HuH-7 (cell line): Measurements from ENCODE around the gene SCN3A.

ENCODE experiments used
- DNase-seq: peaks from one replicate; pipeline ENCODE4 v3.0.0; 2011; ENCODE audit warnings: low spot score

Gene SCN3A

DNA sequence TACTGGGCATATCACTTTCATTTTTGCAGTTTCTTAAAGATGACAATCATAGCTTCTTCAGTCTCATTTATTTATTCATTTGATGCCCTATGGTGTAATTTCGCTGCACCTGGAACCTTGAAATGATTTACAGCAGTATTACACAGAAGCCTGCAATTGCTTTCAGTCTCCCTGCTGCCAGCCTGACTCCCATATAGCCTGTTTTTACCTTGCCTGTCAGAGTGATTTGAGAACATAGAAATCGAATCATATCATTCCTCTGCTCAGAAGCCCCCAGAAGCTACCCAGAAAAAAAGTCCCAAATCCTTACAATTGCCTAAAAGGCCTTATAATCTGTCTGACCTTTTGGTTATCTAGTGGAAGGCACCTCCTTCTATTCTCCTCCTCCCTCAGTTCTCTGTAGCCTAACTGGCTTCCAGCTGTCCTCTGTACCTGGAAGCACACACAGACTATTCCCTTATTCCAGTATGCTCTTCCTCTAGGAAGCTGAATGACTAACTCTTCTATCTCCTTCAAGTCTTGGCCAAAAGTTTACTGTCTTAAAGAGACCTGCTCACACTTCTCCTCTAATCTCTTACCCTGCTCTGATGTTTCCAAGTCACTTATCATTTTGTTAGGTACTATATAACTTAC lies 12.6 kb downstream of the SCN3A start:
- DNase-seq, result no peak

DNA sequence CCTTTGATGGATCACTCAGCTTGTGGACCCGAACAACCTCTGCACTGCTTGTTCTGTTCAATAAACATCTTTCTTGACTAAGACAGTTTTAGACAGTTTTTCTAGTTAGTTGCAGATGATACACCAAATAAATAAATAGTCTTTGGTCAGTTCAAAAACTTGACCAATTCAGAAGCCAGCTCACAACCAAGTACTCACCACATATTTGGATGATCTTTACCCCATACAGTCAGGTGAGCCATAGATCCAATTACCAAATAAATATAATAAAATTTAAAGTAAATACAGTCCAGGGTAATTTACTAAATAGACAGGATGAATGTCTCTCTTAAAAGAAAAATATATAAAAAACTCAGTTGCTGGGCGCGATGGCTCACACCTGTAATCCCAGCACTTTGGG lies 18.2 kb downstream of the SCN3A start:
- no peak for DNase-seq

DNA sequence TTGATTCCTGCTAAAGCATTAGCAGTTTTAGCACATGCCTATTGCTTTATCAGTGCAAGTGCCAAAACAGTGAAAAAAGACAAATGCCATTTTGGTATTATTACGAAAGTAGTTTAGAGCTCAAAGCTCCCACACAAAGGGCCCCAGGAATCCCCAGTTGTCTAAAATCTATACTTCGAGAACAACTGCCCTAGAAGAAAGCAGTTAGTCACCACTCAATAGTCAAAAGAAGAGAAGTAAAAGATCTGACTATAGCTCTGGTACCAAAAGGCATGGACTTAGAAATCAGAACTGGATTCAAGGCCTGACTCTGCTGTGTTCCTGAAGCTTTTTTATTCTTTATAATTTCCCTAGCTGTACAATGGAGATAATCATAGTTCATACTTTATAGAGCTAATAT lies 21.8 kb downstream of the SCN3A start:
- DNase-seq, result no peak

DNA sequence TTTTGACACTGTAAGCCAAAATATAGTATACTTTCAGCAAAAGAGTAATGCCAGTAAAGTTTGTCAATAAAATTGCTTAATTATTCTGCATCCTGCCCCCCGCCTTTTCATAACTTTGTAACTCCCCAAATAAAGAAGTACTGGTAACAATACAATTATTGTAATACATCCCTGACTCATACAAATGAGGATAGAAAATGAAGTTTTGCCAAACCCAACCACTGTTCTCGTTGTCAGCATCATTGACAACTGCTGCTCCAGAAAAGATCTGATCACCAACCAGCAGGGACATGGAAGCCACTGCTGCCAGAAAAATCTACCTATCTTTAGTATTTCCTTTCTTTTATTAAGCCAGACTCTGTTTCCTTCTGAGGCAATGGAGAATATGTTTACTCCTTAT lies 27.1 kb downstream of the SCN3A start:
- DNase-seq, result no peak

DNA sequence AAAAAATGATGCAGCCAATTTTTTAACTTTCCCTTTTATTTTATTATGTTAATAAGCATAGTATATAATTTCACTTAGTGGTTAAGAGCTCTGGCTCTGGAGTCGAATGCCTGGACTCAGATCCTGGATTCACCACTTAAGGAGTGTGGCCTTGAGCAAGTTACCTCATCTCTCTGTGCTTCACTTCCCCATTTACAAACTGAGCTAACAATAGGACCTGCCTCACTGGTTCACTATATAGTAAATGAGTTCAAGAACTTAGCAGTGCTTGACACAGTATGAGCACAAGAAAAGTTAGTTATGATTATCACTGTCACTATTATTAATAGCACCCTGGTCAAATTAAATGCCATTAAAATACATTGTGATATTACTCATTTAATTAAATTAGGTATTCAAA lies 30.6 kb downstream of the SCN3A start:
- no peak for DNase-seq

DNA sequence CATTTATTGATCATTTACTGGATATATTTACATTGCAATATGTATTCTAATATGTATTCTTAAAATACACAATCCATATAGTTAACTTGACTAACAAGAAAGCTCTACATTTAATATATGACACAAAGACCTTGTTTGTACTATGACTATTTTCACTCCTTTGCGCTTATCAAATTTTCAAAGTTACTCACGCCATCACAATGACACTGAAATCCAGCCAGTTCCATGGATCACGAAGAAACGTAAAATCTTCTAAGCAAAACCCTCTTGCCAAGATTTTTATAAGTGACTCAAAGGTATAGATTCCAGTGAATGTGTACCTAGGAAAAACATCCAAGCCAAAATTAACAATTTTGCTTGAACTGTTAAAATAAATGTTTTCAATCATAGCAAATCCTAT lies 39.6 kb downstream of the SCN3A start:
- no peak for DNase-seq

DNA sequence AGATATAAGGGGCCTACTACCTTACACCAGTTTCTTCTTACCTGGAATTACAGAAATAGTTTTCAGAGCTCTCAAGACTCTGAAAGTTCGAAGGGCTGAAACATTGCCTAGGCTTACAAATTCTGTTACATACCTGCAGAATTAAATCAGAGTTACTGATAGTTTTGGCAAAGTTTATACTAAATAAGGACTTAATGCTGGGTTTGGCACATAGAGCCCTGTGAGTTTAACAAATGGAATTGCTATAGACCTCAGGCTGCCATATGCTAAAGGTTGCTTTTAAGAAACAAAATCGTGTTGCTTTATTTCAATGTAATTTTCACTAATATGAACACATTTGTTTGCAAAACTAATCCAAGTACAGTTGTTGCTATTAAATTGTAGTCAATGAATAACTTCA lies 40.1 kb downstream of the SCN3A start:
- no peak for DNase-seq

DNA sequence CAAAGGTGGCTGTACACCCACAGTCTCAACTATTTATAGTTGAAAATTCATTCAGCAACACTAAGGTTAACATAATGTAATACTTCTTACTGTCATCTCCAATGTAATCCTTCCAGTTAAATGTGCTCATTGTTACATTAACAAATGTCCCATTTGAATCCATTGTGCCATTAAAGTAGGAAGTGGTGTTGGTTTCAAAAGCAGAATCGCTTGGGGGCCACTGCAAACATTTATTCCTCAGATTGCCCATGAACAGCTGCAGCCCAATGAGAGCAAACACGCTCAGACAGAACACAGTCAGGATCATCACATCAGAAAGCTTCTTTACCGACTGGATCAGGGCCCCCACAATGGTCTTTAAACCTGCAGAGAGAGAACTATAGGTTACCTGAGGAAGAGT lies 41.4 kb downstream of the SCN3A start:
- DNase-seq, result no peak

DNA sequence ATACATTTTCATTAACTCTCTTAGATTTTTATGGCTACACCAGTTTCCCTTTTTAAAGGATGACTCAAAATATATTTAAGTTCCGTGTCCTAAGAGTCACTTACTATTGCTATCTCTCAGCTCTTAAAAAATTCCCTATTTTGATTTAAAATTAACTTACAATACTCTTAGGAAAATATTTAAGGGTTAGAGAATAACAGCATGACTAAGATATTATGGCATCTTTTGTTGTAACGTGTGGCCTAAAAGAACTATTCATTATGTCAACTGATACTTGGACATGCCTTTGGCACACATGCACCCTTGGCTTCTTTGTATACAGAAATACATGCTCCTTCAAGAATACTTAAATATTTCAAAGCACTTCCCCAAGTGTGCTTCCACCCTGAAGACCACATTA lies 42.3 kb downstream of the SCN3A start:
- no peak for DNase-seq

DNA sequence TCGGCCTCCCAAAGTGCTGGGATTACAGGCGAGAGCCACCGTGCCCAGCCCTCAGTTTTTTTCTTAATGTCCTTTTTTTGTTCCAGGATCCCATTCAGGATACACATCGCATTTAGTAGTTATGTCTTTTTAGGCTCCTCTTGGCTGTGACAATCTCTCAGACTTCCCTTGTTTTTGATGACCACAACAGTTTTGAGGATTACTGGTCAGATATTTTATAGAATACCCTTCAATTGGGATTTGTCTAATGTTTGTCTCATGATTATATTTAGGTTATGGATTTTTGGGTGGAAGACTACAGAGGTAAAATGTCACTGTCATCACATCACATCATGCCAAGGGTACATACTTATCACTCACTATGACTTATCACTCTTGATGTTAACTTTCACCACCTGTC lies 46.7 kb downstream of the SCN3A start:
- DNase-seq, result no peak

DNA sequence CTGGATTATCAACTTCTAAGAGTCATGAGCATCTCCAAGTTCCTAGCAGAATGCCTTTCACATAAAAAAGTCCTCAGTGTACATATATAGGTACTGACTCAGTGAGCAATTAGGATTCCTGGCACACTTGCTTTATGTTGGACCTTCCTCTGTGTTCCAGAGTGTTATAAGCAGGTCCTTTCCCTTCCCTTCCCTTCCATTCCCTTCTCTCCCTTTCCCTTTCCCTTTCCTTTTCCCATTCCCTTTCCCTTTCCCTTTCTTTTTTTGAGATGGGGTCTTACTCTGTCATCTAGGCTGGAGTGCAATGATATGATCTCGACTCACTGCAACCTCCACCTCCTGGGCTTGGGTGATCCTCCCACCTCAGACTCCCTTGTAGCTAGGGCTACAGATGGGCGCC lies 48.7 kb downstream of the SCN3A start:
- no peak for DNase-seq

DNA sequence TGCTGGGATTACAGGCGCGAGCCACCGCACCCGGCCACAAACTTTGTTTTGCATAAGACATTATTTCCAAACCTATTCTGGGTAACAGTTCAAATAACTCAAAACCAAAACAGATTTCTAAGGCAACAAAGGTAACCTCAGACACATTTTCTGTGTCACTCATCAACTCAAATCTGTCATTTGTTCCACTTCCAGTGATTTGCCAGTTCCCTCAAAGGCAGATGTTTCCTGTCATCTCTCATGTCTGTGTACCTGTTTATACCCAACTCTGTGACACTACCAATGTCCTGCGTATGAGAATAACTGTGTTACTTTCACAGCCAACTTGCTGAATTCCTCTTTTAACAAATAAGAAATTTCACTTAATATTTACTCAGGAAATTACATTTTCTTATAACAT lies 54.4 kb downstream of the SCN3A start:
- DNase-seq, result no peak

DNA sequence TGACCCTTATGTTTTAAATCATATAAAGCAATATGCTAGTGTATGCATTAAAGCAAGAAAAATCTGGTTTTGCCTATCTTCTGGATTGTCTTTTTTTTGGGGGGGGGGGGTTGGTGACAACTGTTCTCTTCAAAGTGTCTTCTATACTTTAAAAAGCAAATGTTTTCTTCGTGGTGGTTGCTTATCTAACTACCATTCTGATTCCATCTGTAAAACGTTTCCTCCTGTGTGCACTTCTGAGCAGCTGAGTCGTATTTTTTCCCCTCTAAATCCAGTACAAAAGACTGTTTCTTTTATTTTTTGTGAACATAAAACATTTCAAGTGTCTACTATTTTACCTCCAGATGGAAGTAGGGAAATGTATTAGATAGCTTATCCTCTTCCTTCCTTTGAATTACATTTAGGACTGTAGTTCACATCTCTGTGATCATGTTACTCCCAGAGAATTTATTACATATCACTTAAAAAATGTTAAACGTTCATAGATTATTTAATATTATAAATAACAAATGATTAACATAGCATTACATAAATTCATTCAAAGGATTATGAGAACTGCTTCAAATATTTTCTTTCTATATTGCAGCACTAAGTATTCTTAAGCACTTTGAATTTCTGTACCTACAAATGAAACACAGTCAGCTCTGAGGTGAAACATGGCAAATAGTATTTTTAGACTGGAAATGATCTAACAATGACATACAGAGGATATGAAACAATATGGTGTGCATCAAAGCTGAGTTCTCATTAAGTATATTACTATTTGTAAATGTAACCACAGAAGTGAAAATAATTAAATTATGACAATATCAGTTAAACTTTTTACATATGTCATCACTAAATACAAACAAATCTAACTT lies 56.4 kb downstream of the SCN3A start:
- no peak for DNase-seq

DNA sequence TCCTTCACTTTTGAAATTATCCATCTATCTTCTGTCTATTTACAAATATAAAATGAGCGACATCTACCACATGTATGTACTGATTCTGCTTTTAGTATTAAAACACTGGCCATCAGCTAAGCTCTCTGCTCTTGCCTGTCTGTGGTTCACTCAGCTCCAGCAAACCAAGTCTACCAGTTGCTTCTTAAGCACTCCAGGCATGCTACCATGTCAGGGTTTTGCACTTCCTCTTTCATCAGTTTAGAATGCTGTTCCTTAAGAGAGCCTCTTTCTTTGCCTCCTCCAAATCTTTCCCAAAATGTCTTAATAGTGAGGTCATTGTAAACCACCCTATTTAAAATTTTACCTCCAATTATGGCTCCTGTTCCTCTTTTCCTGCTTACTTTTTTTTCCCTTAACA lies 59.5 kb downstream of the SCN3A start:
- DNase-seq, result no peak

DNA sequence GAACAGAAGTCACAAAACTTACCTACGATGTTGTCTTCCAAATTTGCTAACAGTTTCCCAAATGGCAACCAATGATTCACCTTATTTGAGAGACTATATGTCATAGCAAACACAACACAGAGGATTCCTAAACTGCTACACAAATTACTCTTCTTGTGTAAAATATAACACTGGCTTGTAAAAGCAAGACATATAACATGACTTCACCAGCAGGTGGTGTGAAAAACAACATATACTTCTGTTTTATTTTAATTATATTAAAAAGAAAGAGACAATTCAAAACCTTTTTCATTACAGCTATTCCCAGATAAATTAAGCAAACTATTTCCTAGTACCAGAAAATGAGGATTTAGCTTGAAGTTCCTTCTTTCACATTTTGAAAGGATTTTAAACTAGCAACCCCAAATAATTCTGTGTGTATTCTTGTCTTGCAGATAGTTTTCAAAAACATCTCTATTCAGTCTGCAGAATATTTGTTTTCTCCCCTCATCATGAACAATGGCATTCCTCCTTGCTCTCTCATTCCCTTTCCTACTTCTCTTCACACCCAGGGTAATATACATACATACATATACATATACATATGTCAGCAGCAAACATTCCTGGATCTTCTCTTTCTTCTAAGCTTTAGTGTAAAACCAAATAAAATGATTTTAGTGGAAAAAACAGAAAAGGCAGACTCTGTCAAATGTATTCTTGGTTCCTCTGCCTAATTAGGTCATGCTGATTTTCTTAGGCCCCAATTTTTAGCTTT lies 62.1 kb downstream of the SCN3A start:
- DNase-seq, result no peak

DNA sequence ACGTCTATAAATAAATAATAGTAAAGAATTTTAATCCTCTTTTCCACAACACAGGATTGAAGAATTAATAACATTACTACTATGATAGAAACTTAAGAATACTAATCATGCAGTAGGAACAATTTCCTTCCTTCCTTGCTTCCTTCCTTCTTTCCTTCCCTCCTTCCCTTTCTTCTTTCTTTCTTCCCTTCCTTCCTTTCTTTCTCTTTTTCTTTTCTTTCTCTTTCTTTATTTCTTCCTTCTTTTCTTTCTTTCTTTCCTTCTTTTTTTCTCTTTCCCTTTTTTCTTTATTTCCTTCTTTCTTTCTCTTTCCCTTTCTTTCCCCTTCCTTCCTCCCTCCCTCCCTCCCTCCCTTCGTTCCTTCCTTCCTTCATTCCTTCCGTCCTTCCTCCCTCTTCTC lies 77.6 kb downstream of the SCN3A start:
- DNase-seq, result no peak

DNA sequence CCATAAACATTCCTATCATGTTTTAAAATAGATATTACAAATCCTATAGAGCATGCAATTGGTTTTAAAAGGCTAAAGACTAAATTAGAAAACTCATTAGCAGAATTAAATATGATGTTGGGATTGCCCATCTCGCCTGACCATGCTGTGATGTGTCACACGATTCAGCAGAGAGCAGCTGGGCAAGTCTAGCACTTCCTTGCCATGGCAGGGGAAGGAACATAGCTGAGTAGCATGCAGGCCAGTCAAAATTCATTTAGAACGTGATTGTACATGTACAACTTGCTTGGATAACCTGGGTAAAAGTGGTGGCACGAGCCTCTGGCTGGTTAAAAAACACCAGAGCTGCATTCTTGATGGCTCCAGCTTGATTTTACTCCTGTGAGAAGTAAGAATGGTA lies 81.3 kb downstream of the SCN3A start:
- DNase-seq, result no peak

DNA sequence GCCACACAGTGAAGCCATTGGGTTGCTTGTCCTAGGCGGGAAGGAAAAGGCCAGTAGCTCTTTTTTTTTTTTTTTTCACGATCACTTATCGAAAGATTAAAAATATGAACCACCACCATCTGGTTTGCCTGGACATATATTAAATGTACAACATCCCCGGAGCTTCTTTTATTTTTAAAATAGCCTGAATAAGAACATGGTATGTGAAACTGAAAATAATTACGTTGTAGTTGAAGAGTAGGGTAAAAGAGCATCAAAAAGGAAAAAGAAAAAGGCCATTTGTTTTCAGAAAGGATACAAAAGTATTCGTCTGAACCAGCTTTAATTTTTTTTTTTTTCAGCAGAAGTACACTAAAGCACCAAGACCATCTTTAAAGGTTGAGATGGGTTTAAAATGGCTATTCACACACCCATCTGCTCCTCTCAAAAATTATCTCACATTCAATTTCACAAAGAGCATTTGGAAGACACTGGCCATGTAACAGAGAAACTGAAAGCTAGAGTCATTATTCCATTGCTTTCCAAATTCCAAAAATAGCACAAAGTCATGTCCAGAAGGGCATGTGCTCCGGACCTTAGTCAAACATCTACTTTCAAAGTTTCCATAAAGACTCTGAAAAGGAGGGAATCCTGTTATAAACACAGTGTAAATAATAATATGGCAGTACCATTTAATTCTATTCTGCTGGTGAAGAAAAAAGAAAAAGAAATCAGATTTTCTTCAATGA lies 82.9 kb downstream of the SCN3A start:
- no peak for DNase-seq

DNA sequence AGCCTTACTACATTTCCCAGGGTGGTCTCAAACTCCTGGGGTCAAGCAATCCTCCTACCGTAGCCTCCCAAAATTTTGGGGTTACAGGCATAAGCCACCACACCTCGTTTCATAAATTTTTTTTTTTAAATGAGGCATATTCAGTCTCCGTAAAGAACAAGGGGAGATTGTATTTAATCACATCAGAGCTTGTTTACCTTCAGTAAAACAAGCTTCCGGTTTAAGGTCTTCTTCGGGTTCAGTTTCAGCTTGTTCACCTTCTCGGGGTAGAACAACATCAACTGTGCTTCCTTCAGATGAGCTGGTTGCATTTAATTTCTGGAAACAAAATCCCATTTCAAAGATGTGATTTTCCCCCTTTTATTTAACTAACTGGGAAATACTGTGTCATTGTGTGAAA lies 88.6 kb downstream of the SCN3A start:
- DNase-seq, result no peak

DNA sequence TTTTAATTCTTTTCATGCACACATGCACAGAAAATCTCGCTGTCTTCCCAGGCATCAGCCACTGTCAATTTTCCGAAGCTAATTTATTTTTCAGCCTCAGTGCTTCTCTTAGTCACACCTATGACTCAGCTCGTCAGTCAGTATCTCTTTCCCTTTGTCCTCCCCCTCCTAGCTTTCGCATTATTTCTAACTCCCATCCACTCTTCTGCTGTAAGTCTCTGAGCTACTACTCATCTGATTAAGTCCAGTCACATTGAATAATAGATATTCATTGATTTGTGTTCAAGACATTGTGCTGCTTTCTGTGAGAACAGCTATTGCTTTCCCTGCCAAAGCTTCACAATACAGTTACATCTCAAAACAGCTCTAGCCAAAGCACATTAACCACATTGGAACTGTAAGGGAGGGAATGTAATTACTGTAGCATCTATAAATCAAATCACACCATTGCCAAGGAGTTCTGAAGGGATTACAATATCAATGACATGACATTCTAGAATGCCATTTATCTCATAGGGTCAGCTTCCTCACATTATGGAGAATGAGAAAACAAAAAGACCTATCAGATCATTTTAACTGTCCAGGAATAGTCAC lies 89.4 kb downstream of the SCN3A start:
- no peak for DNase-seq

DNA sequence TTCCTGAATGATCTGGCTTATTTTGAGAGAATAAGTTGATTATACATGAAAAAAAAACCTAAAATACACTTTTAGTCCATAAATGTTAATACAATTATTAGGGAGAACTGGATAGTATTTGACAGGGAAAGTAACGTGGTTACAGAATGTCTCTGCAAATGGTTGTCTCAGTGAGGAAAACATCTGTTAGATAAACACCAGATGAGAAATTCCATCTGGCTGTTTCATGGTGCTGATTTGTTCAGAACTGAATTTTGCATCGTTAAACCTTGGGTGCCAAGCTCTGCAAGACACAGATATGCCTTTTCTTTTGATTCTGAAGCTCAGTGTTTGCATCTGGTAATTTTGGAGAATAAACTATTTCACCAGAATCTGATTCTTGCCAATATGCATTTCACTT lies 90.4 kb downstream of the SCN3A start:
- DNase-seq, result no peak

DNA sequence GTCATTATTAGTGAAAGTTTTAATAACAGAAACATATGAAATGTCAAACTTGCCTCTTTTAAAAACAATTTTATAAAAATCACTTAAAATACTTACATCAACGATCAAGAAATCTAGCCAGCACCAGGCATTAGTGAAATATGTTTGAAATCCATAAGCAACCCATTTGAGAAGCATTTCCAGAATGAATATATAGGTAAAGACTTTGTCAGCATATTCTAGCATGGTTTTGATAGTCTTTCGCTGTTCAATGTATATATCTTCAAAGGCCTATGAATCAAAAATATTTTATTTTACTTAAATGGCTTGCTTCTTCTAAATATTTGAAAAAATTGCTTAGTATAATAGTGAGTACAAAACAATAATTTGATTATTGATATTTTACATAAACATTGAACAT lies 91.1 kb downstream of the SCN3A start:
- no peak for DNase-seq
